SW 1271 (cell line): ENCODE measurements around the gene TENM3.
"Not testable (repeated sequence)": the region's sequence is repeated elsewhere in the genome, so short reads cannot be mapped to it uniquely, and the experiment has no call there.

Experiments used
- DNase-seq, 2 experiments: peaks; one replicate each; lab custom pipeline; 2025; lab: John Stamatoyannopoulos, UW

The TENM3 gene

GRCh38 chr4:182243204-182243603, at the start of gene TENM3:
Gene TENM3 (plus strand): TSS chr4:182243402. CDS start chr4:182324021, 80,619 bp downstream.
- DNase-seq = not testable (repeated sequence)

- DNase-seq = no peak
These were observed 48.9 kb upstream of the TENM3 start for GRCh38 chr4:182194091-182194824.

GRCh38 chr4:182197611-182198010, 45.6 kb upstream of the TENM3 start:
- DNase-seq = no peak

GRCh38 chr4:182201871-182202270, 41.3 kb upstream of the TENM3 start:
- DNase-seq = no peak

- DNase-seq = no peak
These were observed 40.6 kb upstream of the TENM3 start for GRCh38 chr4:182202650-182203049.

- DNase-seq = no peak
These were observed 39.3 kb upstream of the TENM3 start for GRCh38 chr4:182203872-182204411.

GRCh38 chr4:182205306-182205705, 37.9 kb upstream of the TENM3 start:
- DNase-seq = no peak

- no peak for DNase-seq
These were observed 36.9 kb upstream of the TENM3 start for GRCh38 chr4:182206266-182206665.

- no peak for DNase-seq
These were observed 36.3 kb upstream of the TENM3 start for GRCh38 chr4:182206916-182207315.

- peak in 1 of 2 experiments; percentile 9 for DNase-seq
These were observed 35.3 kb upstream of the TENM3 start for GRCh38 chr4:182207830-182208396.

- no peak for DNase-seq
These were observed 34.6 kb upstream of the TENM3 start for GRCh38 chr4:182208526-182209050.

- DNase-seq = no peak
These were observed 30.9 kb upstream of the TENM3 start for GRCh38 chr4:182212211-182212761.

GRCh38 chr4:182213004-182213403, 30.2 kb upstream of the TENM3 start:
- no peak for DNase-seq

GRCh38 chr4:182215148-182215547, 28.1 kb upstream of the TENM3 start:
- DNase-seq = no peak

GRCh38 chr4:182216005-182216404, 27.2 kb upstream of the TENM3 start:
- no peak for DNase-seq

GRCh38 chr4:182219411-182220056, 23.7 kb upstream of the TENM3 start:
- no peak for DNase-seq

- no peak for DNase-seq
These were observed 21.2 kb upstream of the TENM3 start for GRCh38 chr4:182221987-182222386.

GRCh38 chr4:182222766-182223165, 20.4 kb upstream of the TENM3 start:
- no peak for DNase-seq

- no peak for DNase-seq
These were observed 19.5 kb upstream of the TENM3 start for GRCh38 chr4:182223708-182224107.

GRCh38 chr4:182224192-182224850, 18.9 kb upstream of the TENM3 start:
- no peak for DNase-seq

- DNase-seq = no peak
These were observed 17.8 kb upstream of the TENM3 start for GRCh38 chr4:182225257-182225852.
